Esophagus squamous epithelium (tissue), 4 donors: ENCODE data around the gene ERC1.

Source experiments
- CTCF ChIP-seq, 6 experiments: fragments of 450-650 bp in 4 of 6; fragments of 200-600 bp in 2 of 6; sonication (generic) in 2 of 6; IDR thresholded peaks; one replicate each; pipeline ENCODE4 v1.5.1; 2016 to 2019; ENCODE audit warnings: antibody characterized with exemption in 6 of 6, mild to moderate bottlenecking in 4 of 6, moderate library complexity in 4 of 6
- POLR2A ChIP-seq, 4 donors: fragments of 450-650 bp; IDR thresholded peaks; one replicate each; pipeline ENCODE4 v1.6.1; 2017; ENCODE audit warnings: antibody characterized with exemption in 4 of 4, mild to moderate bottlenecking in 4 of 4, moderate library complexity in 3 of 4

GRCh38 chr12:958588-959123 is 32.4 kb upstream of the ERC1 start:
- TF ChIP-seq POLR2A (IDR thresholded peaks at IDR 0.05) (no peak), CTCF (IDR thresholded peaks at IDR 0.05) (no peak)
